Progenitor cell of endocrine pancreas (in vitro differentiated cells): Measurements from ENCODE around the gene ABHD5. TPM values are rescaled to one million over a fixed set of nuclear protein-coding genes. Genes with fewer than 3 reads are reported as not detected.
"Not testable (repeated sequence)": the region's sequence is repeated elsewhere in the genome, so short reads cannot be mapped to it uniquely, and the experiment has no call there.

Experiments used
- DNase-seq: peaks from one replicate; pipeline ENCODE4 v3.0.0; 2021; ENCODE audit warnings: low spot score; ENCODE audit not compliant: unreplicated experiment
- H3K27ac Mint-ChIP-seq: 2 replicates; pipeline ENCODE4 v1.8.0; 2021; ENCODE audit warnings: mild to moderate bottlenecking, moderate library complexity, mixed read lengths
- H3K27me3 Mint-ChIP-seq: 2 replicates; pipeline ENCODE4 v1.8.0; 2021; ENCODE audit warnings: mixed read lengths
- H3K36me3 Mint-ChIP-seq: 2 replicates; pipeline ENCODE4 v1.8.0; 2022; ENCODE audit warnings: mixed read lengths; ENCODE audit not compliant: insufficient read depth
- H3K4me1 Mint-ChIP-seq: 2 replicates; pipeline ENCODE4 v1.8.0; 2021; ENCODE audit warnings: low read depth, mixed read lengths
- H3K4me3 Mint-ChIP-seq: 2 replicates; pipeline ENCODE4 v1.8.0; 2021; ENCODE audit warnings: low read depth, mild to moderate bottlenecking, moderate library complexity, mixed read lengths
- H3K9me3 Mint-ChIP-seq: 2 replicates; pipeline ENCODE4 v1.8.0; 2021; ENCODE audit warnings: low read depth, mixed read lengths
- total RNA-seq: library from RNA; stranded (reverse); gene quantifications from 2 replicates; pipeline ENCODE4 v1.2.1, GENCODE V29; 2021
- TF ChIP-seq, protein P1 (sequence below): fragments of 200-600 bp; sonication (generic); IDR thresholded peaks from one replicate; pipeline ENCODE4 v1.5.0; 2021; ENCODE audit warnings: antibody characterized with exemption, mild to moderate bottlenecking; ENCODE audit not compliant: unreplicated experiment

The ABHD5 gene
- total RNA-seq, 1 donor from 2014 or later = 14.8 TPM

DNA sequence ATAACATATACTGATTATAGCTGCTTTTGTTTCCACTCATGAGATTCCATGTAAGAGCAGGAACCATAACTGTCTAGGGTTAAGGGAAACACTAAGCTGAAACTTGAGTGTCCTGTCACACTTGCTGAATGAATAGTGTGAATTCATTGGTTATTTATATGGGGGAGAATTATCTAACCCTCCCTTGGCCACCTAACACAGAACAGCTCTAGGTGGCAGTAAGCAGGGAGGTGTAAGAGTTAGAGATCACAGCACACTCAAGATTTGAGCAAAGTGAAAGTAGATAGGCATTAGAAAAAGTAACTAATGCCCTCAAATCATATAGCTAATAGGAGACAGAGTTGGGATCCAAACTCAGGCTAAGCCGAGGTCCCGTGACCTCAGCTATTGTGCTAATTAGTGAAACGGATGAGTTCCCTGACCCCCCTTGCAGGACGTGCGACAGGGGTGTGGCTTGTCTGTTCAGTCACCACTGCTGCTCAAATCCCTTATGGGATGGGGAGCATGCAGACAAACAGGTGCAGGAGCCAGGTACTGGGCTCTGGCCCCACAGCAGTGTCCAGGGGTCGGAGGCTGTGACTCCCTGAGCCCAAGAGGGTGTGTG is 41.3 kb upstream of the ABHD5 start:
- no peak overlapping the region for H3K4me3 Mint-ChIP-seq
- TF ChIP-seq, protein P1, sequence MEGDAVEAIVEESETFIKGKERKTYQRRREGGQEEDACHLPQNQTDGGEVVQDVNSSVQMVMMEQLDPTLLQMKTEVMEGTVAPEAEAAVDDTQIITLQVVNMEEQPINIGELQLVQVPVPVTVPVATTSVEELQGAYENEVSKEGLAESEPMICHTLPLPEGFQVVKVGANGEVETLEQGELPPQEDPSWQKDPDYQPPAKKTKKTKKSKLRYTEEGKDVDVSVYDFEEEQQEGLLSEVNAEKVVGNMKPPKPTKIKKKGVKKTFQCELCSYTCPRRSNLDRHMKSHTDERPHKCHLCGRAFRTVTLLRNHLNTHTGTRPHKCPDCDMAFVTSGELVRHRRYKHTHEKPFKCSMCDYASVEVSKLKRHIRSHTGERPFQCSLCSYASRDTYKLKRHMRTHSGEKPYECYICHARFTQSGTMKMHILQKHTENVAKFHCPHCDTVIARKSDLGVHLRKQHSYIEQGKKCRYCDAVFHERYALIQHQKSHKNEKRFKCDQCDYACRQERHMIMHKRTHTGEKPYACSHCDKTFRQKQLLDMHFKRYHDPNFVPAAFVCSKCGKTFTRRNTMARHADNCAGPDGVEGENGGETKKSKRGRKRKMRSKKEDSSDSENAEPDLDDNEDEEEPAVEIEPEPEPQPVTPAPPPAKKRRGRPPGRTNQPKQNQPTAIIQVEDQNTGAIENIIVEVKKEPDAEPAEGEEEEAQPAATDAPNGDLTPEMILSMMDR = no peak
- no peaks in the 10 kb centered on the region for H3K9me3 Mint-ChIP-seq
- no peaks in the 10 kb centered on the region for H3K4me1 Mint-ChIP-seq
- DNase-seq = no peak
- no peaks in the 10 kb centered on the region for H3K27me3 Mint-ChIP-seq
- no peak overlapping the region for H3K27ac Mint-ChIP-seq
- H3K36me3 Mint-ChIP-seq = no peaks in the 10 kb centered on the region

- Mint-ChIP-seq H3K36me3 (no peaks in the 10 kb centered on the region), H3K9me3 (no peaks in the 10 kb centered on the region), H3K27me3 (no peaks in the 10 kb centered on the region), H3K4me1 (no peaks in the 10 kb centered on the region), H3K27ac (peak overlapping the region; percentile 30), H3K4me3 (no peak overlapping the region)
- DNase-seq = no peak
- TF ChIP-seq, protein P1 = no peak
Observed at GRCh38 chr3:43650345-43650744, 40.4 kb upstream of the ABHD5 start.

- H3K36me3 Mint-ChIP-seq, H3K4me1 Mint-ChIP-seq, H3K9me3 Mint-ChIP-seq, H3K27ac Mint-ChIP-seq, H3K4me3 Mint-ChIP-seq, H3K27me3 Mint-ChIP-seq, DNase-seq: not testable (repeated sequence)
Observed at GRCh38 chr3:43656390-43656789, 34.3 kb upstream of the ABHD5 start.

DNA sequence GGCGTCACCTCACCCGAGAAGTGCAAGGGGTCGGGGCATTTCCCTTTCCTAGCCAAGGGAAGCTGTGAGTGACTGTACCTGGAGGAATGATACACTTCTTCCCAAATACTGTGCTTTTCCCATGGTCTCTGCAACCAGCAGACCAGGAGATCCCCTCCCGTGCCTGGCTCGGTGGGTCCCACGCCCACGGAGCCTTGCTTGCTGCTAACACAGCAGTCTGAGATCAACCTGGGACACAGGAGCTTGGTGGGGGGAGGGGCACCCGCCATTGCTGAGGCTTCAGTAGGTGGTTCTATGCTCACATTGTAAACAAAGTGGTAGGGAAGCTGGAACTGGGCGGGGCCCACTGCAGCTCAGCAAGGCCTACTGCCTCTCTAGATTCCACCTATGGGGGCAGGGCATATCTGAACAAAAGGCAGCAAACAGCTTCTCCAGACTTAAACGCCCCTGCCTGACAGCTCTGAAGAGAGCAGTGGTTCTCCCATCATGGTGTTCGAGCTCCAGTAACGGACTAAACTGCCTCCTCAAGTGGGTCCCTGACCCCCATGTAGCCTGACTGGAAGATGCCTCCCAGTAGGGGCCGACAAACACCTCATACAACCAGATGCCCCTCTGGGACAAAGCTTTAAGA is 31.4 kb upstream of the ABHD5 start:
- H3K27ac Mint-ChIP-seq = no peak overlapping the region
- no peak for DNase-seq
- peaks cover 9% of the 10 kb centered on the region for H3K36me3 Mint-ChIP-seq
- H3K9me3 Mint-ChIP-seq = peaks cover 13% of the 10 kb centered on the region
- TF ChIP-seq, protein P1 = no peak
- no peaks in the 10 kb centered on the region for H3K4me1 Mint-ChIP-seq
- H3K27me3 Mint-ChIP-seq = no peaks in the 10 kb centered on the region
- no peak overlapping the region for H3K4me3 Mint-ChIP-seq

DNA sequence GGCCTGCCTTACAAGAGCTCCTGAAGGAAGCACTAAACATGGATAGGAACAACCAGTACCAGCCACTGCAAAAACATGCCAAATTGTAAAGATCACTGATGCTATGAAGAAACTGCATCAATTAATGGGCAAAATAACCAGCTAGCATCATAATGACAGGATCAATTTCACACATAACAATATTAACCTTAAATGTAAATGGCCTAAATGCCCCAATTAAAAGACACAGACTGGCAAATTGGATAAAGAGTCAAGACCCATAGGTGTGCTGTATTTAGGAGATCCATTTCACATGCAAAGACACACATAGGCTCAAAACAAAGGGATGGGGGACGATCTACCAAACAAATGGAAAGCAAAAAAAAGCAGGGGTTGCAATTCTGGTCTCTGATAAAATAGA is 29.4 kb upstream of the ABHD5 start:
- not testable (repeated sequence) for H3K4me1 Mint-ChIP-seq, H3K4me3 Mint-ChIP-seq, H3K27me3 Mint-ChIP-seq, DNase-seq, H3K27ac Mint-ChIP-seq
- peaks cover 22% of the 10 kb centered on the region for H3K9me3 Mint-ChIP-seq
- peaks cover 12% of the 10 kb centered on the region for H3K36me3 Mint-ChIP-seq

- H3K27ac Mint-ChIP-seq = not testable (repeated sequence)
Observed at GRCh38 chr3:43665011-43665410, 25.7 kb upstream of the ABHD5 start.

More at GRCh38 chr3:43665011-43665410, 25.7 kb upstream of the ABHD5 start:
- H3K4me3 Mint-ChIP-seq, H3K4me1 Mint-ChIP-seq, H3K27me3 Mint-ChIP-seq, DNase-seq: not testable (repeated sequence)
- peaks cover 12% of the 10 kb centered on the region for H3K36me3 Mint-ChIP-seq
- H3K9me3 Mint-ChIP-seq = peaks cover 22% of the 10 kb centered on the region
